Adipose tissue (tissue), 3 donors: ENCODE results near the gene PRR33. TPM values are rescaled to one million over a fixed set of nuclear protein-coding genes. Genes with fewer than 3 reads are reported as not detected.

Experiments
- H3K27ac ChIP-seq: one replicate; pipeline ENCODE4 v1.5.1; 2013; ENCODE audit warnings: low read depth, low read length
- WGBS, 3 donors: extraction: QIAGEN DNeasy Blood & Tissue Kit; methylation state at CpG; one replicate each; pipeline ENCODE4 v1.1.7; 2013; 5-methylcytosine and 5-hydroxymethylcytosine counted together
- polyA plus RNA-seq, 3 donors: library from polyadenylated mRNA; stranded (reverse); fragments of 200-250 nt; gene quantifications; one replicate each; pipeline ENCODE4 v1.2.3, GENCODE V29; 2013
- donor health status: healthy with polysubstance abuse.
- donor health status: Bipolar disorder and iron deficiency.
- donor health status: healthy.

Gene PRR33
- polyA plus RNA-seq, 3 donors: 0.03 to 0.12 (median 0.11) TPM

- no peak overlapping the region for H3K27ac ChIP-seq
- 37 to 57% (median 40%) methylated on average over 48 to 50 of the region's 50 CpGs for WGBS, 3 donors
These were observed 20.8 kb downstream of the PRR33 start for GRCh38 chr11:1870721-1871466.

- WGBS, 3 donors: 60 to 73% (median 64%) methylated on average over 12 of the region's 12 CpGs
- H3K27ac ChIP-seq: no peak overlapping the region
These were observed 21.4 kb downstream of the PRR33 start for GRCh38 chr11:1870326-1870696.

GRCh38 chr11:1869427-1870325 lies 22.0 kb downstream of the PRR33 start:
- H3K27ac ChIP-seq: no peak overlapping the region
- WGBS, 3 donors: 65 to 71% (median 67%) methylated on average over 28 to 34 of the region's 34 CpGs

GRCh38 chr11:1868636-1869291 lies 22.9 kb downstream of the PRR33 start:
- WGBS, 3 donors: 60 to 78% (median 64%) methylated on average over 20 to 25 of the region's 25 CpGs

GRCh38 chr11:1868056-1868635 lies 23.5 kb downstream of the PRR33 start:
- H3K27ac ChIP-seq: no peak overlapping the region
- 71 to 95% (median 80%) methylated on average over 14 of the region's 14 CpGs for WGBS, 3 donors

More at GRCh38 chr11:1868636-1869291, 22.9 kb downstream of the PRR33 start:
- no peak overlapping the region for H3K27ac ChIP-seq

- no peak overlapping the region for H3K27ac ChIP-seq
- WGBS, 3 donors: 68 to 86% (median 77%) methylated on average over 5 to 8 of the region's 8 CpGs
These were observed 24.3 kb downstream of the PRR33 start for GRCh38 chr11:1867381-1867780.

- no peak overlapping the region for H3K27ac ChIP-seq
- 67 to 86% (median 70%) methylated on average over 15 of the region's 15 CpGs for WGBS, 3 donors
These were observed 24.9 kb downstream of the PRR33 start for GRCh38 chr11:1866776-1867175.

- WGBS, 3 donors: 77 to 85% (median 83%) methylated on average over 8 of the region's 8 CpGs
- H3K27ac ChIP-seq: no peak overlapping the region
These were observed 25.5 kb downstream of the PRR33 start for GRCh38 chr11:1866226-1866625.

GRCh38 chr11:1864831-1865665 lies 26.6 kb downstream of the PRR33 start:
- peak overlapping the region; percentile 42 for H3K27ac ChIP-seq
- 63 to 86% (median 72%) methylated on average over 30 of the region's 30 CpGs for WGBS, 3 donors

- 38 to 63% (median 51%) methylated on average over 18 of the region's 18 CpGs for WGBS, 3 donors
- no peak overlapping the region for H3K27ac ChIP-seq
These were observed 27.5 kb downstream of the PRR33 start for GRCh38 chr11:1864231-1864630.

- WGBS, 3 donors: 24 to 31% (median 26%) methylated on average over 27 of the region's 27 CpGs
- no peak overlapping the region for H3K27ac ChIP-seq
These were observed 28.1 kb downstream of the PRR33 start for GRCh38 chr11:1863352-1864216.

GRCh38 chr11:1862588-1863351 lies 28.9 kb downstream of the PRR33 start:
- WGBS, 3 donors: 77 to 90% (median 79%) methylated on average over 13 to 14 of the region's 14 CpGs
- no peak overlapping the region for H3K27ac ChIP-seq

GRCh38 chr11:1861435-1862411 lies 30.0 kb downstream of the PRR33 start:
- 89 to 97% (median 96%) methylated on average over 4 of the region's 4 CpGs for WGBS, 3 donors
- H3K27ac ChIP-seq: no peak overlapping the region

- no peak overlapping the region for H3K27ac ChIP-seq
- WGBS, 3 donors: 93 to 96% (median 94%) methylated on average over 1 of the region's 1 CpG
These were observed 31.6 kb downstream of the PRR33 start for GRCh38 chr11:1860108-1860507.

- 83 to 92% (median 91%) methylated on average over 4 of the region's 4 CpGs for WGBS, 3 donors
- H3K27ac ChIP-seq: no peak overlapping the region
These were observed 32.7 kb downstream of the PRR33 start for GRCh38 chr11:1859004-1859403.
